Body of pancreas (tissue), 4 donors: ENCODE measurements around the gene NOPCHAP1.

Experiments used
- POLR2A ChIP-seq, 3 donors: fragments of 450-650 bp; IDR thresholded peaks; one replicate each; pipeline ENCODE4 v1.6.1; 2016; ENCODE audit warnings: antibody characterized with exemption in 3 of 3, mild to moderate bottlenecking in 2 of 3
- TF ChIP-seq, protein P1 (sequence below), 7 experiments: fragments of 450-650 bp in 4 of 7; fragments of 200-600 bp in 3 of 7; sonication (generic) in 3 of 7; IDR thresholded peaks; one replicate each; pipeline ENCODE4 v1.5.1; 2016 to 2019; ENCODE audit warnings: antibody characterized with exemption in 7 of 7

DNA sequence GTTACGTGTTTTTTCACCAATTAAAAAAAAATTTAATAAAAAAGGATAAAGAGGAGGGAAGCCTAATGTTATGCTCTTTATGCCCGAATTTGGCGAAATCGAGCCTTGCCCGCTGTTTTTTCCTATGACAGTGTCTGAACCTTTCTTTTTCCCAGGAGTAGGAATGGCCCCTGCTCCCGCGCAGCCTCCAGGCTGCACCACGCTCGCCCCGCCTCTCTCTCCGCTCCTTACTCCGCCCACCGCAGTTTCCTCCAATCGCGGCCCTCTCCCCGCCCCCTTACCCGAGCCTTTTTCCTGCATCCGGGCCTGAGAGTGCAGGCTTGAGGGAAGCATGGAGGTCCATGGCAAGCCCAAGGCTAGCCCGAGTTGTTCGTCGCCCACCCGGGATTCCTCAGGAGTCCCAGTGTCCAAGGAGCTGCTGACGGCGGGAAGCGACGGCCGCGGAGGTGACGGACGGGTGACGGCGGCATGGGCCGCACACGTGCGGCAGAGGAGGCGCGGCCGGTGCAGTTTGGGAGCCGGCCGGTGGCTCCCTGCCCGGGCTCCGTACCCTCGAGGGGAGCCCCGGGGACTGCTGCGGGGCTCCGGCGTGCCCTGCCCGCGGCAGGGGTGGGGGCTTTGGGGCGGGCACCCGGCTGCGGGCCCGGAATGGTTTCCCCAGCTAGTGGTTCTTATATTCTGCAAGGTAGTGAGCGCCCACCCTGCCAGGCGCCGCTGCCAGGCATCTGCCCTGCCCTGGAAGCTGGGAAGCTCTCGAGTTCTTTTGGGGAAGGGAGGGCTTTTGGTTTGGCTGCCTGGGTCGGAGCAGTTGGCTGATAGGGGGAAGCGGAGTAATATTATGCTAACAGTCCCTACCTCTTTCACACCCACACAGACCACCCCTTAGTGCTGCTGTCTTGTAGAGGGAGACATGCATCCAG, at the start of gene NOPCHAP1:
- TF ChIP-seq, protein P1, sequence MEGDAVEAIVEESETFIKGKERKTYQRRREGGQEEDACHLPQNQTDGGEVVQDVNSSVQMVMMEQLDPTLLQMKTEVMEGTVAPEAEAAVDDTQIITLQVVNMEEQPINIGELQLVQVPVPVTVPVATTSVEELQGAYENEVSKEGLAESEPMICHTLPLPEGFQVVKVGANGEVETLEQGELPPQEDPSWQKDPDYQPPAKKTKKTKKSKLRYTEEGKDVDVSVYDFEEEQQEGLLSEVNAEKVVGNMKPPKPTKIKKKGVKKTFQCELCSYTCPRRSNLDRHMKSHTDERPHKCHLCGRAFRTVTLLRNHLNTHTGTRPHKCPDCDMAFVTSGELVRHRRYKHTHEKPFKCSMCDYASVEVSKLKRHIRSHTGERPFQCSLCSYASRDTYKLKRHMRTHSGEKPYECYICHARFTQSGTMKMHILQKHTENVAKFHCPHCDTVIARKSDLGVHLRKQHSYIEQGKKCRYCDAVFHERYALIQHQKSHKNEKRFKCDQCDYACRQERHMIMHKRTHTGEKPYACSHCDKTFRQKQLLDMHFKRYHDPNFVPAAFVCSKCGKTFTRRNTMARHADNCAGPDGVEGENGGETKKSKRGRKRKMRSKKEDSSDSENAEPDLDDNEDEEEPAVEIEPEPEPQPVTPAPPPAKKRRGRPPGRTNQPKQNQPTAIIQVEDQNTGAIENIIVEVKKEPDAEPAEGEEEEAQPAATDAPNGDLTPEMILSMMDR (IDR thresholded peaks at IDR 0.05), result no peak
- TF ChIP-seq POLR2A (IDR thresholded peaks at IDR 0.05), result peak; percentile 41 to 78 (median 75)
